Activated gamma-delta T cell treated with Interleukin-2 at 50 U/mL for 16 hours (primary cell): Measurements from ENCODE around the gene PLXDC2.

Experiments used
- DNase-seq: peaks from one replicate; pipeline ENCODE4 v3.0.0-alpha.2; 2020

PLXDC2 gene

DNA sequence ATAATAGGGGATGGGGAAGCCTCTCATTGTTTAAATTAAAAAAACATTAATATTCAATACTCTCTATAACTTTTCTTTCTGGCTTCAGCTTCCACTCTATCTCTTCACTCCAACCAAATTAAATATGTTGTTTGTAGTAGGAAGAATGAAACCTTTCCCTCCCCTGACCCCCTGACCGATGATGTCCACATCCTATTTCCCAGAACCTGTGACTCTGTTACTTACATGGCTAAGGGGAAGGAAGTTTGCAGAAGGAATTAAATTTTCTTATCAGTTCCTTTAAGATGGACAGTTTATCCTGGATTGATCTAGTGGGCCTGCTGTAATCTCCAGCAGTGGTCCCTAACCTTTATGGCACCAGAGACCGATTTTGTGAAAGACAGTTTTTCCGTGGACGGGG lies 130.0 kb downstream of the PLXDC2 start:
- DNase-seq = no peak

DNA sequence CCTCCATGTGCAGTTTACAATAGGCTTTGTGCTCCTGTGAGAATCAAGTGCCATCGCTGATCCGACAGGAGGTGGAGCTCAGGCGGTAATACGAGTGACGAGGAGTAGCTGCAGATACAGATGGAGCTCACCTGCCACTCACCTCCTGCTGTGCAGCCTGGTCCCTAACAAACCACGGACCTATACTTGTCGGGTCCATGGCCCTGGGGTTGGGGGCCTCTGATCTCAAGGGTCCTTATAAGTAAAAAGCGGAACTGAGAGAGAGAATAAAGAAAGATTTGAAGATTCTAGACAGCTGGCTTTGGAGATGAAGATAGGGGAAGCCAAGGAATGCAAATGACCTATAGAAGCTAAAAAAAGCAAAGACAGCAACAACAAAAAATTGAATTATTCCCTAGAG lies 130.6 kb downstream of the PLXDC2 start:
- no peak for DNase-seq

GRCh38 chr10:19947215-19947614 lies 131.0 kb downstream of the PLXDC2 start:
- DNase-seq = no peak

- DNase-seq = no peak
Measured at GRCh38 chr10:19947656-19948055, 131.4 kb downstream of the PLXDC2 start.

GRCh38 chr10:19952224-19953010 lies 136.2 kb downstream of the PLXDC2 start:
- no peak for DNase-seq

DNA sequence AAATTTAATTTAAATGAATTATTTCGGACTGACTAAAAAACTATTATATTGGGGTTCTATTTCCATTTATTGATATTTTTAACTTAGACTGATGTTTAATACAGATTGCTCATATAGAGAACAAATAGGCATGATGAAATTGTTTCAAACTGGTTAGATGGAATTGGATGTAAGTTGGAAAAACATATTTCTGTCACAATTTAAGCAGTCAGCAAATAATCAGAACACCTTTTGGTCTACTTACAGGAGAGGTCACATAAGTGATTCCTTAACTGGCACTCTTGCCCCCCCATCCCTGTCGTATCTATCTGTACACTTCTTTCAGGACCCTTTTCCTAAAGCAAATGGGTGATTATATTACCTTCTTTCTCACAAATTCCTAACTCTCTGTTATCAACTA lies 138.4 kb downstream of the PLXDC2 start:
- DNase-seq = no peak

DNA sequence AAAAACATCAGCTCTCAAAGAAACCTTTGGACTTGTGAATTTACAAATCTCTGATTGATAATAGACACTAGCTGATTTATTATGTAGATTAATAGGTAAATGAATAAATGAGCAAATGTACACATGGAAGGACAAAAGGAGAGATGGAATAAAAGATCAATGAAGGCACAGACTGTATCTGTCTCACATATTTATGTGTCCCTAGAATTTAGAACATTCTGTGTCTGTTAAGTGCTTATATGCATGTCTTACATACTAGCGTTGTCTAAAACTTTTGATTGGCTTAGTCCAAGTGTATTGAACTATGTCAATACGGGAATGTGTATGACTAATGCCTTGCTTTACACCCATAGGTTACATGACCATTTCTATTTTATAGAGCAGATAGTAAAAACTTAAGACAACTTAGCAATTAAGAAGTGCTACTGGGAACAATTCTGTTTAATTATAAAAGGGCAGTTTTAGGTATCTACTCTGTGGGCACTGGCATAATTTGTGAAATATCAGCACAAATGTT lies 140.3 kb downstream of the PLXDC2 start:
- DNase-seq = no peak

DNA sequence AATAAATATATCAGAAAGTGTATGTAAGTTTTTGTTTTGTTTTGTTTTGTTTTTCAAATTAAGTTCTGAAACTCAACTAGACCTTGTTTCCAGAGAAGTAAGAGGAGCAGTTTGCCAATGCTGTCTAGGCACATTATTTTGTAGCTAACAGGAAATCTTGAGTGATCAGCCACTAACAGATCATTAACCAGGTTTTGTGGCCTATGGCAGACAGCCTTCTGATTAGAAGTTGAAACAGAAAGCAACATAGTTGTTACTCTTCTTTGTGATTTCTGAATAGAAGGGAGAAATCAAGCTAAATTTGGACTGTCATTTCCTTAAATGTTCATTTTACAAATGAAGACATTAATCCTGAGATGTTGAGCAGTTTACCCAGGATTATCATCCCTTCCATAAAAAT lies 142.6 kb downstream of the PLXDC2 start:
- no peak for DNase-seq

DNA sequence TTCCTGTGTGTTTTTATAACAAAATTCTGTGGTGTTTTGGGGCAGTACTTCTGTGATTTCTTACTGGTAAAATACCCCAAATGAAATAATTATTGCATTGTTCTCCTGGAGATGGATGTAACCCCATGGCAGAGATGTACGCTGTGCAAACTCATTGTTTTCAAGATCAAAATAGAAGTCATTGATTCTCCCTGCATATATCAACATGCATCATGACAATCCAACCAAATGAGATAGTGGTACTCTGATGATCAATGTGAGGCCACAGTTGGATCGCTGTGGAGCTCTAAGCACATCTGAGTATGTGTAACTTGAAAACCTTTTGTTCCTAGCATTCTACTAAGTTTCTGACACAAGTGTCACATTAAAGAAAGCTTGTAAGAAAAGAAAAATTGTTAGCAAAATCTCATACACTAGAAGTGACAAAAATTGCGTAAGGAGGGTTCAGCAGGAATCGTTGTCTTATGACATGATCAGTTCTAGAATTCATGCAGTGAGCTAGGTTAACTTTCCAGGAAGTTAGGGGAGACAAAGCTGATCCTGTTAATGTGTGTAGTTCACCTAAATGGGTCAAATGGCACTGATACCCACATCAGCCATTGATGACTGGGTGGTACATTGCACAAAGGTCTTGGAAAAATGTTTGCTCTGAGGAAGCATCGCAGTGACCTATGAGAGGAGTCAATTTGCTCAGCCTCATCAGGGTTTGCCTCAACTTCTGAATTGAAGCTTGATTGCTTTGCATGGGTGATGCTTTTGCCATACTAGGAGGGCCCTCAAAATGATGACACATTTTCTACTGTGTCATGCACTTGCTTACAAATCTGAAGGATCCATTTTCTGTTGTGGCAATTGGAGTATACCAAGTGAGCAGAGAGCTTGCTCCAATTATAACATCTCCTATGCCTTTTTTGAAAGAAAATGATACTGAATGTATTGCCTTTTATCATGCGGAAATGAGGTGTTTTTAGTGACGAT lies 145.1 kb downstream of the PLXDC2 start:
- DNase-seq = no peak

DNA sequence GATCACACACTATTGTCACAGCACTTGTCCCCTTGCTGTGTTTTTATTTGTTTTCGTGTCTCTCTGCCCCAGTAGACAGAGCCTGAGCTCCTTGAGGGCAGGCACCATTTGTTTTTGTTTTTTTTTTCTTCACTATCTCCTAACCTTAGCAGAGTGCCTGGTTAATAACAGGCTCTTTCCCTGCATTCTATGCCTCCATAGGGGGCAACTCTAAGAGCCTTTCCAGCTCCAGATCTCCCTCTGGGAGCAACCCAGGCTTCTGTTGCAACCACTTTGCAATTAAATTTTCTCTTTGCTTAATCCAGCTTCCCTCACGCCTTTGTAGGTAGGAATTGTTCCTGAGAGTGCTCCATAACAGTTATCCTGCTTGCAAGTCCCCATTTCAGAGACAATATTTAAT lies 148.4 kb downstream of the PLXDC2 start:
- DNase-seq = no peak

GRCh38 chr10:19966751-19967150 lies 150.5 kb downstream of the PLXDC2 start:
- DNase-seq = no peak

DNA sequence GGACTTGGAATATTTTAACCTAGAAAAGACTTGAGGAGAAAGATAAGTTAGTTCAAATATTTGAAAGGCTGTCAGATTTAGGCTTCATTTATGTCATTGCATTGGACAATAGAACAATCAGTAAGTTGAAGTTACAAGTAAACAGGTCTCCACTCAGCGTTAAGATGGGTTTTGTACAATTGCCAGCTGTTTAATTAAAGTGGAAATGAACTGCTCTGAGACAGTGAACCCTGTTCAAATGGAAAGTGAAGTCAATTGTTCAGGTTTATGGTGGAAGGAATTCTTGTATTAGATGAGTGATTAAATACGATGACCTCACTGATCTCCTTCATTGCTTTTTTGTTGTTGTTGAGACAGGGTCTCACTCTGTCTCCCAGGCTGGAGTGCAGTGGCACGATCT lies 151.7 kb downstream of the PLXDC2 start:
- no peak for DNase-seq

DNA sequence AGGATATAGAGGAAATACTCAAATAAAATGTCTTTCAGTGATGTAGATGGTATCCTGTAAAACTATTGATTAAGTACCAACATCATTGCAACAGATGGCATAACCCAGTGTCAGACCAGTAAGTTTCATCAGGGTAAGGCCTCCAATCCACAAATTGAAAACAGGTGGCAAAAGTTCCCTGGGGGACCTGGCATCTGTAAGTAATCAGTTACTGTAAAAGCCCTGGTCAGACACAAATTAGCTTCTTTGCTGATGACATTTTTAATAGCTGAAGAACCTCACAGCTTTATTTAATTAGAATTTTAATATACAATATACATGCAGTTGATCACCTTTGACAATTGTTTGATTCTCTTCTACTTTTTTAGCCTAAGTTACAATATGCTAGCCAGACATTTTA lies 152.5 kb downstream of the PLXDC2 start:
- no peak for DNase-seq

- no peak for DNase-seq
Measured at GRCh38 chr10:19970256-19970655, 154.0 kb downstream of the PLXDC2 start.

DNA sequence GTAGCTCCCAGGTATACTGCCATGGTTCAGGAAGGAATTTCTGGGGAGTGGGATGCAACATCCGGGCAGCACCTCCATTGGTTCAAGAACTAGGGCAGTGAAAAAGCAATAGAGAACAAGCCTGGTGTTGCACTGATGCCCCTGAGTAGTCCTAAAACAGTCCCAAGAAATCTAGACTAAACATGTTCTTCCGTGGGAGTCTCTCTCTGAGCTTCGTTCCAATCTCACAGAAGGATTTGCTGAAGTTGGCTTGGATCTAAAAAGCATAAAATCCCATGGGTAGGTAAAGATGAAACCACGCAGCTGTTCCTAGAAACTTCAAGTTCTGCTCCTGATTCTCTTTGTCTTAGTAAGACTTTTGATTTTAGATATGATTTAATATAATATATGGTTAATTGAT lies 154.5 kb downstream of the PLXDC2 start:
- no peak for DNase-seq

DNA sequence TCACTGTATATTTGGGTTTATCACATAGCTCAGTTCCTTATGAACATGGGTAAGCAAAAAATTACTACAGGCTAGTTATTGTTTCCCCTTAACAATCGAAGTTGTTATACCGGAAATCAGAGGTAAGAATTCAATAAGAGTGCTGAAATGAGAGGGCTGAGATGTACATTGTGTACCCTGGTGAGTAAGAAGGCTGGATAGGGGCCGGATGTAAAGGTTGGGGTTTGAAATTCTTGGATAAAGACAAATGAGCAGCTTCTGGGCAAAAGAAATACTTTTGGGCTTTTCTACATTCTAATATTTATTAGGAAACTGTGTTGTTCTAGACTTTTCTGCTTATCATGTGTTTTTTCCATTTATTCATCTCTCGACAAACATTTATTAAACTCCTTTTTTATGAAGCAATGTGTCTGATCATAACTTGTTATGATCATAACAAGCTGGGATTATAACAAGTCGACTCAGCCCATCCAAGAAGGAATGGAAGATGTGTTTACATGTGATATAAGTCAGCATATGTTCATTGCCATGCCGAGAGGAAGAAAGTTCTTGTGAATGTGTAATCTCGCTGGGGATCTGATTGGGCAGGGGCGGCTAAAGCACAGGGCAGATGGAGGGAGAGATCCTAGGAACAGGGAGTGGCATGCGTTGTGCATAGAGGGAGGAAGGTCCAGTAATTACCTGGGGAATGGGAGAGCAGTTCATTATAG lies 155.3 kb downstream of the PLXDC2 start:
- no peak for DNase-seq

- DNase-seq = no peak
Measured at GRCh38 chr10:19974138-19974537, 157.9 kb downstream of the PLXDC2 start.

GRCh38 chr10:19974554-19974953 lies 158.3 kb downstream of the PLXDC2 start:
- DNase-seq = no peak

GRCh38 chr10:19977097-19977521 lies 160.9 kb downstream of the PLXDC2 start:
- DNase-seq = no peak

- DNase-seq = no peak
Measured at GRCh38 chr10:19979628-19980027, 163.4 kb downstream of the PLXDC2 start.

DNA sequence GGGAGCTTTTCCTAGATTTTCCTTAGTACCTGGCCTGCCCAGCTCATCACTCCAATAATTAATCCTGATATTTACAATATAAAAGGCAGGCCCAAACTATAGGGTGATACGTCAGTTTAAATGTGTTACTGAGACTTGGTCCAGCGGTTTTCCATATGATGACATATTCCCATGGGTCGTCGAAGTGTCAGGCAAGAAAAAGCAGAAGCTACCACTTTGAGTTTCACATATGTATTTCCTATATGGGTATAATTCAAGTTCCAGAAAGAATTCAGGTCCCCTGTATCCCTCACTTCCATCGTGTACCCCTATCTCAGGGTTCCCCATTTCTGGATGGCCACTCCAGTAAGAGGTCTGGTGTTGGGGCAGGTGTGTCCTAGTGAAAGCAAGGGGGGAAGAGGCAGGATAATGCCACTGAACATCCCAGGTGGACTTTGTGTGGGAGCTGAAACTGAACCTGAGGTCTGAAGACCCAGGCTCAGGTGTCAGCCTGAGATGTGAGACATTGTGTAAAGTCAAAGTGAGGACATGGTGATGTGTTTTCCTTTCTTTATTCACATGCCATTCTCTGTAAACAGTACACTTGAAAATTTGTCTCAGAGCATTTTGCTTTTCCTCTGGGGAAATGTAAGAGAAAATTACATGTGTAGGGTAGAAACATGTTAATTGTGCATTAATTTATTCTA lies 167.8 kb downstream of the PLXDC2 start:
- no peak for DNase-seq

DNA sequence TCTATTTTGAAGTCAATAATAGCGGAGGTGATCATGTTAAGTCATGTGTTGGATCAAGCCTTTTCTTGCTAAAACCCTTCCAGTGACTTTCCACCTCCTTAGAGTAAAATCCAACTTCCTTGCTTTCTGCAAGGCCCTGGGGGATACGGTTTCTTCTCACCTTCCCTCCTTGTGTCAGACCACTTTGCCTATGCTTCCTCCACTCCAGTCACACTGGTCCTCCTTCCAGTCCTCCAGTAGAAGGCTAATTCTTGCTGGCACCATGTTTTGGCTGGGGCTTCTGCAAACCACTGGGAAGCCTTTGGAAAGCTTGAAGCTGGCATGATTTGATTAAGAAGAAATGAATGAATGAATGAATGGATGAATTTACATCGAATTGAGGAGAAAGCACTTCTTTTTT lies 169.5 kb downstream of the PLXDC2 start:
- DNase-seq = no peak

GRCh38 chr10:19986591-19986990 lies 170.4 kb downstream of the PLXDC2 start:
- DNase-seq = no peak
